Mesenteric fat pad (tissue), 1 donor: ENCODE measurements around the gene ZNF318. TPM values are rescaled to one million over a fixed set of nuclear protein-coding genes. Genes with fewer than 3 reads are reported as not detected.

Experiments
- DNase-seq: peaks from one replicate; pipeline ENCODE4 v3.0.0-alpha.2; 2020; ENCODE audit warnings: low spot score
- total RNA-seq: library from RNA; stranded (reverse); fragmentation: NEBNext Ultra II Directional; extraction: Animal tissue kit (Norgen Biotek cat#: 25700); gene quantifications from one replicate; pipeline ENCODE4 v1.2.1, GENCODE V29; 2021
- donor health status: DM: yes; HTN: yes; CAD: no.

The ZNF318 gene
- total RNA-seq, 1 donor from 2014 or later: 16.1 TPM

DNA sequence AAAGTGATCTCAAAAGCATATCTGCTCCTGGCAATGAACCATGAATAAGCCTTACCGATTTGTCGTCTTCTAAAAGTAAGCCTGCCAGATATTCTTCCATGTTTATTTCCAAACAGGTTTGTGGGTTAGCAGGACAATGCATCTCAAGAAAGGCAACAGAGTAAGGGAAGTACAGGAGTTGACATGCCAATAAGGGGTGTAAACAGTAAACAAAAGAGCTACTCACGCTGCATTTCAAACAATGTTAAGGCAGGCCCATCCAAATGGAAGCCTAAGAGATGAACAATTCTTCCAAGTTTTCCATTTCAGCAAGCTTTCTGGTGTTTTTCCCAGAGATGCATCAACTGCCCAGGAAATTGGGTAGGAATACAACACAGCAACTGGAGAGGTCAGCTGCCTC lies 33.1 kb downstream of the ZNF318 start:
- DNase-seq: no peak

DNA sequence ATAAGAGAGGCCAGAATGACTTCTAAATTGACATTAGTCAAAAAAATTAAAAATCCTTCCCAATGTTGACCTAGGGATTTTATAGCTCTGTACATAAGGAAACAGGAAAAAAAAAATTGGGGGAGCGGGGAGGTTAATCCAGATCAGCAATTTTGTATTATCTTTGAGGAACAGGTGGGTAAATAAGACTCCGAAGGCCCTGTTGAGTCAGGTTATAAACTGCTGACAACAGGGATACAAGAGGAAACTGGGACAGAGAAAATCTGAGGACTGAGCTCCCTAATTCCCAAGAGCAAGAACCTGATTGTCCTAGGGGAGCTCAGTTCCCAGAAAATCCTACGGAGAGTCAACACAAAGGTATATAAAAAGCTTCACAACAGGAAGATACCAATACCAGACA lies 34.0 kb downstream of the ZNF318 start:
- DNase-seq: no peak

DNA sequence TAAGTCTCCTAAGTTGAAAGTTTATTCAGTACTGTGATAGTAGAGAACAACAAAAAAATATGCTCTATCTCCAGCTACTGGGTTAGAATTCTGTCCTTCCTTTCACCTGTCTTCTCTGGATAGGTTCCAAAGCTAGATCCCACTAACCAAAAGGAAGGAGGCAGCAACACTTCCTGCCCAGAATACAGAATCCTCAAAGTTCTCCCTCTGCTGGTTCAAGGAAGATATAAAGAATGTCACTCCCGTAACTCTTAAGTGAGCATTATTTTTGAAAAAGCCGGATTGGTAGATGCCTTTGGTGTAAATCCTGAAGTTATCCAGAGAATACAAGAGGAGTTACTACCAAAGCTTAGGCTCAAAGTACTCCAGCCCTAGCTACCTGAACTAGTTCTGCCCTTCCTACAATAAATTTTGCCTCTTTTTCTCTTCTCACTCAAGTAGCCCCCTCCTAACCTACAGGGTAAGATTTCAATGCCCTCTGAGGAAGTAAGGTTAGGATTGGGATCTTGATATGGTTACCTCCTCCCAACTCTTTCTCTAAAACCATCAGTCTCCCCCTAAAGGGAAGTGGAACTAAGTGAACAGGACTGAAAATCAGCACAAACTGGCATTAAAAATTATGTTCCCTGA lies 34.9 kb downstream of the ZNF318 start:
- DNase-seq: no peak

DNA sequence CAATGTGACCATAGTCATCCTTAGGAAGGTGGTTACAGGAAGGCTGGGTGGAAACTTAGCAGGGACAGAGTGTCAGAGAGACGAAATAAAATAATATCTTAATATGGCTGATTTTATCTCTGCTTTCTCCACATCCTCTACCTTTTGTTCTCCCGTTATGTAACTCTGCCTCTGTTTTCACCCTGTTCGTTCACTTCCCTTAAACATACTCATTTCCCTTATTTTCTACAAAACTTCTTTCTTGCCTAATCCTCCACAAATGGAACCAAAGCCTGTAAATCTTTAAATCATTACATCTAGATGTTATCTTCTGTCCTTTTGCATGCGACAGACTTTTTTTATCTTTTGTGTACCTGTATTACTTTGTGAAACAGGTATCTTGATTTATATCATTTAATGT lies 37.6 kb downstream of the ZNF318 start:
- DNase-seq: no peak

DNA sequence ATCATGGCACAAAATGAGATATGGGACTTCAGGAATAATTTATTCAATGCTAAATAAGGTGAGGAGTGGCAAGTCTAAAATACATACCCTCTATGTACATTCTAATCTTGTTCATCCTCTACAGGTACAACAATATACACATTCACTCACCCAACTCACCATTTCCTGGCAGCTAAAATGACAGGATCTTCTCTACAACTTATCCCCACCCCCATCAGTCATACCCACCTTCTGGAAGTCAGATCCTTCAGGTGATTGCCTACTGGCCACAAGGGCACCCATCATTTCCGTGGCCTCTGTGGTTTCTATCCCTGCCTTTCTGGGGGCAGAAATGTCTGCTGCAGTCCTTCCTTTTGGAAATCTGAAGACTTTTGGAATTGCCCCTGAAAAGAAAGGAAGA lies 38.0 kb downstream of the ZNF318 start:
- no peak for DNase-seq

DNA sequence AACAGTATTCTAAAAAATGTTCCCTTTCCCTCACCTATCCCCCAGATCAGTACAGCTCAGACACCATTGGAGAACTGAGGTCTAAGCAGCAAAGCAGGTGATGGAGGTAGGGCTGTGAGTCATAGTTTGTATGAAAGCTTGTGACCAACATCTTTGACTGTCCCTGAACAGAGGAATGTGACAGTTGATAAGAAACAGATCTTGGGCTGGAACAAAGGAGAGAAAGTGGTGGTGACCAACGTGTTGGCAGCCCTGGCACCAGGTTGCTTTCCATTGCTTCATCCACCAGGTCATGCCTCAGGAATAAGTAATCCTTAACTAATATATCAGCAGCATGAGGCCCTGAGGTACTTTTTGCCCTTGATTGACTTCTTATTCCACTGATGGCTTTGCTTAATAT lies 40.9 kb downstream of the ZNF318 start:
- DNase-seq: no peak

DNA sequence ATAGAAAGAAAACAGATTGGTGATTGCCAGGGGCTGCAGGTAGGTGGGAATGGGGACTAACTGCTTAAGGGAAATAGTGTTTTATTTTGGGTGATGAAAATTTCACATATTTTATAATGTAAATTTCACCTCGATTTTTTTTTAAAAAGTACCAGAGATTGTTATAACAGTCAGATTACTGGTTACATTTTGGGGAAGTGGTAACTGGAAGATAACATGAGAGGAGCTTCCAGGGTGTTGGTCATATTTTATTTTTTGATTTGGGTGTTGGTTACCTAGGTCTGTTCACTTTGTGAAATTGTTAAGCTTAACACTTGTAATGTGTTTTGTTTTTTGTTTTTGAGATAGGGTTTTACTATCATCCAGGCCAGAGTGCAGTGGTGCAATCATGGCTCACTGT lies 43.6 kb downstream of the ZNF318 start:
- DNase-seq: no peak

DNA sequence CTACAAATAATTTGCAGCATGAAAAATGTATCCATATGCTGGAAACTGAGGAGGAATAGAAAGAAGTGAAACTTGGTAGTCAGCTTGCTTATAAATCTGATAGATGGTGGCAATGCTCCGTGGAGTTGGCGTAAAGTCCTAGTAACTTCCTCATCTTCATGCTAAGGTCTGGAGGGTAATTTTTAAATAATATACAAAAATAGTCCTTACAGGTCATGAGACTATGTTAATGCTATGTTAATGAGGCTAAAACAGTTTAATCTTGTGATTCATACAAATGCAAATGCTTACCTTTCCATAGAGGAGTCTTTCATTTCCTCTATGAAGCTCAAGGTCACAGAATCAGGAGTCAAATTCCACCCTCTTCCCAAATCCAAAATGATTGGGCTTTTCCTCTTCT lies 51.4 kb downstream of the ZNF318 start:
- DNase-seq: no peak

DNA sequence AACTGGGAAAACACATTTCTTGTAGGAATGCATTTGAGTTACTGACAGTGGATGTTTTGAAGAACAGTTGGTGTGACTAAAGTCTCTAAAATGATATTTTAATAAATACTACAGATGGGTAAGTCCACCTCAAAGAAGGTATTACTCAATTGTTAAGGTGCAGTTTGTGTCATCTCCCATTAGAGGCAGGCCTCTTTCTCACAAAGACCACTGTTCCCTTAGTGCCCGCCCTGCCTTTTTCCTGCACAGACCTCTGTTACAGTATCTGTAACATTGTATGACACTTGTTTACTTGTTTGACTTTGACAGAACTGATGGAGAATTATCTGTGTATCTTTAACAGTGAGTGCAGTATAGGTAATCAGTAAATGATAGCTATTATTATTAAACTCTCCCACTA lies 55.6 kb downstream of the ZNF318 start:
- DNase-seq: no peak

DNA sequence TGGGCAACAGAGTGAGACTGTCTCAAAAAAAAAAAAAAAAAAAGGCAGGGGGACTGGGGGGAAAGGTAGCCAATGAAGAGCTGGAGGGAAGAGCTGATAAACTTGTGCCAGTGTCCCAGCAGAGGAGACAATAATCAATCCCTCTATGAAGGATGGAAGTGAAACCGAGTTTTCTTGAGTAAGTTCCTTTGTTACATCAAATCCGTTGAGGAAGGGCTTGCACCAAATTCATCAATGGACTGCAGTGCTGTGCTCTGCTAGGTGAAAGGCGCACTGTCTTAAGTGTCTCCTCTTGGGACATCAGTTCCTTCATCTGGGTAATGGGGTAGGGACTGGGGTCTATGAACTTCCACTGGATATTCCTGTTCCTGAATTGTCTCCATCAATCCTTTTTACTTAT lies 57.8 kb downstream of the ZNF318 start:
- DNase-seq: no peak

DNA sequence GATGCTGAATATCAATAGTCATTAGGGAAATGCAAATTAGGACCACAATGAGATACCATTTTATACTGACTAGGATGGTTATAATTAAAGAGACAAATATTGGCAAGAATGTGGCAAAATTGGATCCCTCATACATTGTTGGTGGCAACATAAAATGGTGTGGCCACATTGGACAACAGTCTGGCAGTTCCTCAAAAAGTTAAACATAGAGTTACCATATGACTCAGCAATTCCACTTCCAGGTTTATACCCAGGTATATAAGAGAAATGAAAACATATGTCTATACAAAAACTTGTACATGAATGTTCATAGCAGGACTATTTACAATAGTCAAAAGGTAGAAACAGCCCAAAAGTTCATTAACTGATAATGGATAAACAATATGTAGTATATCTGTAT lies 58.8 kb downstream of the ZNF318 start:
- no peak for DNase-seq

DNA sequence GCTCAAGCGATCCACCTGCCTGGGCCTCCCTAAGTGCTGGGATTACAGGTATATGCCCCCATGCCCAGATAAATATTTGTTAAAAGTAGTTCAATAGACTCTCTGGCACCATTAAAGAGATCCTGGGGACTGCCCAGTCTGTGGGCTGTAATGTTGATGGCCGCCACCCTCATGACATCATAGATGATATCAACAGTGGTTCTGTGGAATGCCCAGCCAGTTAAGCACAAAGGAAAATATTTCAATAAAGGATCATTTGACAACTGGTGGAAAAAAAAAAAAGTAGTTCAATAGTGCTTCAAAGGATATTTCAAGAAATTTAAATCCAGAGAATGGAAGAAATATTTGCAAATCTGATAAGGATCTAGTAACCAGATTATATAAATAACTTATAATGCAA lies 59.3 kb downstream of the ZNF318 start:
- DNase-seq: no peak

DNA sequence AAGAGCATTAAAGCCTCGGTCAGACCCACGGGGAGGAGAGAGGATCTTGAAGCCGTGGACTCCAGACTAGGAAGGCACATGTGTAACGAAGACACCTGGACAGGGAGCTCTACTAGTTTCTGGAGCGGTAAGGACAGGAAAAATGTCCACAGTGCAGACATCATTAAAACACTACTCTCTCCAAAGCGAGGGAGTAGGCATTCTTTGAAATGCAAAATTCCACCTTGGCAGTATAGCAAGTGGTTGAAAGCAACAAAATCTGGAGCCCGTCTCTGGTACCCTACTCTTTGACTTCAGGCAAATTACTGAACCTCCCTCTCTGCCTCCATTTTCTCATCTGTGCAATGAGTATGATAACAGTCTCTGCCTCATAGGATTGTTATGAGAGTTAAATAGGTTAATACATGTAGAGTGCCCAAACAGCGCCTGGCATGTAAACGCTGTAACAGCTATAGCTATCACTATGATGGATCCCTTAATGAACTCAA lies 60.4 kb downstream of the ZNF318 start:
- DNase-seq: no peak

DNA sequence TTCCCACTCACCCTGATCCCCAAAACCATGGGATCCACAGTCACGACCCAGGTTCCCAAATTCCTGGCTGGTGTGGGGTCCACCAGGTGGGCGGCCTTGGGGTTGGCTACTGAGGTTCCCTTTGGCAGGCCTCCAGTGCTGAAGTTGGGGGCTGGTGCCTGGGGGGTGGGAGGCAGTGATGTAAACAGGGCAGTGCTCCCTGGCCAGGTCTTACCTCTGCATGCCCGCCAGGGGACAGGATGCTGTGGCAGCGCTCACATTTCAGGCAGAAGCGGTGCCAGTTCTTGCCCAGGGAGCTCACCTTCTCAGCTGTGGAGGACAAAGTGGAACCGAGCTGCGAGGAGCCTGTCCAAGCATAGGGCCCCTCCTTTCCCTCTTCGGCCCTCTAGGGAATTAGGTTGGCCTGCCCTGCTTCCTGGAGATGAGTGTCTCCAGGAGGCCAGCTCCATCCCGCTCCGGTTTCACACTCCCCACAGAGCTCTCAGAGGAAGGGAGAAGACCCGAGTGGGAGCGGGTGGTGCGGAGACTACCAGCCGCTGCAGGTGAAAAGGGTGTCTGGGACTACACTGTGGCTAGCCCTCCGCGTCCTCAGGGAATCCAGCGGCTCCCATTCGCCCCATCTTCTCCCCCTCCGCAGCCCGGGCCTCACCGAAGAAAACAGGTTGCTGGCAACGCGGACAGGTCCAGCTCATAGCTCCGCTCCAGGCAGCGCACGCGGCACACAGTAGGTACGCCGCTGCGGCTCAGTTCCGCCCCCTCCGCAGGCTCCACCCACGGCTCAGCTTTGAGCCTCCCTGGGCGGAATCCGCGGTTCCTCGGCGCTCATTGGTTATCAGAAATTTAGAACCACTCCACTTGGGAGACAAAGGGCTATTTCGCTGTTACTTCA lies 61.1 kb downstream of the ZNF318 start, which contains the start of gene CRIP3:
Gene CRIP3 (minus strand): TSS at position 726 of the 889 bp plus-strand sequence. CDS start 34 bp downstream, at position 692.
- no peak for DNase-seq

DNA sequence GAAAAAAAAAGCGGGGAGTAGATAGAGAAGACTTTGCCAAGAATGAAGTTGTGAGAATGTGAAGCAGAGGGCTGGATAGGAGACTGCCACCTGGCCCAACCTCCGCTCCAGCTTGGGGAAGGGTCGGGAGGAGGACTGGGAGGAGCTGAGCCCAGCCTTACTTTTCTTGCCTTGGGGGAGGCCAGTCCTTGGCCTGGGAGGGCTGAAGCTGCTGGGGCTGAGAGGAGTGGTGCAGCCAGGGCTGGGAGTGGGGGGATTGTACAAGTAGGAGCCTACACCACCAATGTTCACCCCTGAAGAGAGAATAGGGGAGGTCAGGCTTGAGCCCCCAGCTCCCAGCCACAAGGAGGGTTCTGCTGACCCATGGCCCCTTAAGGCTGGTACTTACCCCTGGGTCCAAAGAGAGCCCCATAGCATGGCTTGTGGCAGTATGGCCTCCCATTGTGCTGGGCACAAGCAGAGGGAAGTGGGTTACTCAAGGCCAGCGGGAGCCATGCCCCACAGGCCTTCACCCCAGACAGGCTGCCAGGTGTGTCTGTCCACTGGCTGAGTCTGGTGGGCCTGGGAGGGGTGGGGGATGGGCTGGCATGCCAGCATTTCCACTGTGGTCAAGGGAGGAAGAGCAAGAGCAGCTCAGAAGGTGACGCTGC lies 61.9 kb downstream of the ZNF318 start:
- DNase-seq: no peak

DNA sequence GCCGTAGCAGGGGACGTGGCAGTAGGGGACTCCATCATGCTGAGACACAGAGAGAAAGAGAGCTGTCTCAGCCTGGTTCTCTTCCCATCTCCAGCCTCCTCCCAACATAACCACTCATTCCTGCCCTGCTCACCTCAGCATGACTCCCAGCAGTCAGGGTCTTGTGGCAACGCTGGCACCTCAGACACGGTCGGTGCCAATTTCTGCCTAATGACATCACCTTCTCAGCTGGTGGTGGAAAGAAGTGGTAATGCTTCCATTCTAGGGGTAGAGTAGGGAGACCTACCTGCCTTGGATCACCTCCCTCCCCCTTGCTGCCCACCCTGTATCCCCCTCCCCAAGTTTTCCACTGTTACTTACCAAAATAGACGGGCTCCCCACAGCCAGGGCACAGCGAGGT lies 63.4 kb downstream of the ZNF318 start:
- DNase-seq: no peak

DNA sequence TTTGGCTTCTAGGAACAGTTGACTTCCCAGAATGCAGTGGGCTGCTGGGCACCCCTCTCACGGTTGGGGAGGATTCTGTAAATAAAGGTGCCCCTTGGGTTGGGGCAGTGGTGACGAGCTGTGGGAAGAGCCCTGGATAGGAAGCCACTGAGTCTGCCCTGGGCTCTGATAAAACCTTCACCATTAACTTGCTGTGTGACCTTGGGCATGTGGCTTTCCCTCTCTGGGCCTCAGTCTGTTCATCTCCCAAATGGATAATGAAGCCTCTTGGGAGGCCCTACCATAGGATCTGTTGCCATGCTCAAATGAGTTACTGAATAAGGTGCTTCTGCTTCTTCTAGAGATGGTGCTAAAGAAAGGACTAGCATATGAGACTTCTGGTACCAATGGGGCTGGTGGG lies 64.6 kb downstream of the ZNF318 start:
- DNase-seq: no peak

DNA sequence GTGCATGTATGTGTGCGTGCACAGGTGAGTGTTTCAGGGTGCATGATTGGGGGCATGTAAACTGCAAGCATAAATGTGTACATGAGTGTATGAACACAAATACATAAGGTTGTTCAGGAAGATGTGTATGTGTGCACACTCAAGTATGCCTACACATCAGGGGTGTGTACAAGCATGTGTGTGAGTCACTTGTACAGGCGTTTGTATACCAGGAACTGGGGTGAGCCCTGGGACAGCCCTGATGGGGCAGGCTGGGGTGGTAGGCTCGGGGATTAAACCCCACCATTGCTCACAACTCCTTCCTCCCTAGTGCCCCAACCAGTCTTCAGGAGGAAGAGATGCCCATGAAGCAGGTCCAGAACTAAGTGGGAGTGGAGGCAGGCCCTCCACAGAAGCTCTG lies 65.1 kb downstream of the ZNF318 start:
- no peak for DNase-seq

DNA sequence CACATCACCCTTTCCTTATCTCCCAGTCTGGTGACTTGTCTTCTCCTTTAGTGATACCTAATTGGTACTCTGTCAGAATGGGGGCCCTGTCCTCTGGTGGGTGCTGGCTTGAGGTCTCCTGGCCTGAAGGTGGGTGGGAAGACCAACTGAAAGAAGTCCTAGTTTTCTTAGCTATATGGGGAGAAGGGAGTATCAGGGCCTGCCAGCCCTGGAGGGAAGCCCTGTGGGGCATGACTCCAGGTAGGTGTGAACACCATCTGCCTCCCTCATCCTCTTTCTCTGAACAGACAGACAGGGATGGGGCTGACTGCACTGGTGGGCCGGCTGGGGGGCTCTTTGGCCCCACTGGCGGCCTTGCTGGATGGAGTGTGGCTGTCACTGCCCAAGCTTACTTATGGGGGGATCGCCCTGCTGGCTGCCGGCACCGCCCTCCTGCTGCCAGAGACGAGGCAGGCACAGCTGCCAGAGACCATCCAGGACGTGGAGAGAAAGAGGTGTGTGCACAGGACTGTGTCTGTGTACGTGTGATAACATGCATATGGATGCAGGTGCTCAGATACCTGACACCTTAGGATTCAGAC lies 65.6 kb downstream of the ZNF318 start:
- peak; percentile 74 for DNase-seq

DNA sequence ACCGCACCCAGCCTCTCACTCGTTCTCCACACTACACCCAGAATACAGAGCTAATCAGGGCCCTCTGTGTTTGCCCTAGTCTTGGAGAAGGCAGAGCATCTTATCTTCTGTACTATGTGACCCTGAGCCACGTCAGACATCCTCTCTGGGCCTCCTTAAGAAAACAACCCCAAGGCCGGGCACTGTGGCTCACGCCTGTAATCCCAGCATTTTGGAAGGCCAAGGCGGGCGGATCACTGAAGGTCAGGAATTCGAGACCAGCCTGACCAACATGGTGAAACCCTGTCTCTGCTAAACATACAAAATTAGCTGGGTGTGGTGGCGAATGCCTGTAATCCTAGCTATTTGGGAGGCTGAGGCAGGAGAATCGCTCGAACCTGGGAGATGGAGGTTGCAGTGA lies 66.4 kb downstream of the ZNF318 start:
- peak; percentile 86 for DNase-seq

DNA sequence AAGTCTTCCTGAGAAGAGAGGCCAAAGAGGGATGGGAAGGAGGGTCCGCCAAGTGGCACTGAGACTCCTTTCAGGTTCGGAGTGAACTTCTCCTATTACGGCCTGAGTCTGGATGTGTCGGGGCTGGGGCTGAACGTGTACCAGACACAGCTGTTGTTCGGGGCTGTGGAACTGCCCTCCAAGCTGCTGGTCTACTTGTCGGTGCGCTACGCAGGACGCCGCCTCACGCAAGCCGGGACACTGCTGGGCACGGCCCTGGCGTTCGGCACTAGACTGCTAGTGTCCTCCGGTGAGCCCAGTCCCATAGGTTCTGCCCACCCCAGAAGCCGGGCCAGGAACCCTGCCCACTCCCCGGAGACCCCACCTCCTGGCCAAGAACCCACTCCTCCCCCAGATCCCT lies 67.3 kb downstream of the ZNF318 start:
- peak; percentile 79 for DNase-seq
